ENCODE measurements around the gene FNDC3B. TPM values are rescaled to one million over a fixed set of nuclear protein-coding genes. Genes with fewer than 3 reads are reported as not detected.

The FNDC3B gene
- total and polyA plus RNA-seq, 9 donors, result 22.1 to 198 (median 108) TPM

GRCh38 chr3:172277151-172277652 is 237.8 kb downstream of the FNDC3B start:
- TF ChIP-seq CTCF (IDR thresholded peaks at IDR 0.05) (no peak), EP300 (IDR thresholded peaks at IDR 0.05) (no peak), POLR2A (IDR thresholded peaks at IDR 0.05) (no peak)
- Histone ChIP-seq H3K4me1 (ENCODE audit: insufficient read depth) (peaks cover 10% of the 10 kb centered on the region), H3K27me3 (no peaks in the 10 kb centered on the region), H3K36me3 (no peaks in the 10 kb centered on the region), H3K27ac (no peak overlapping the region), H3K9me3 (no peaks in the 10 kb centered on the region), H3K4me3 (no peak overlapping the region)
- no peak for DNase-seq
- intact Hi-C loops (cut with DNase I), result no loop called here
- 96 to 97% (median 96%) methylated on average over 5 of the region's 5 CpGs for WGBS, 3 donors

GRCh38 chr3:172279191-172279640 is 239.8 kb downstream of the FNDC3B start:
- Histone ChIP-seq H3K4me3 (no peak overlapping the region), H3K27me3 (no peaks in the 10 kb centered on the region), H3K4me1 (ENCODE audit: insufficient read depth) (peaks cover 5% of the 10 kb centered on the region), H3K9me3 (no peaks in the 10 kb centered on the region), H3K27ac (no peak overlapping the region), H3K36me3 (no peaks in the 10 kb centered on the region)
- intact Hi-C loops (cut with DNase I), result no loop called here
- WGBS, 3 donors, result 31 to 48% (median 40%) methylated on average over 5 of the region's 5 CpGs
- DNase-seq, result no peak
- TF ChIP-seq POLR2A (IDR thresholded peaks at IDR 0.05) (no peak), CTCF (IDR thresholded peaks at IDR 0.05) (no peak), EP300 (IDR thresholded peaks at IDR 0.05) (no peak)

GRCh38 chr3:172279974-172280373 is 240.6 kb downstream of the FNDC3B start:
- no peak for DNase-seq
- Histone ChIP-seq H3K27me3 (no peaks in the 10 kb centered on the region), H3K4me3 (no peak overlapping the region), H3K27ac (no peak overlapping the region), H3K4me1 (ENCODE audit: insufficient read depth) (peaks cover 8% of the 10 kb centered on the region), H3K36me3 (no peaks in the 10 kb centered on the region), H3K9me3 (no peaks in the 10 kb centered on the region)
- TF ChIP-seq CTCF (IDR thresholded peaks at IDR 0.05) (no peak), POLR2A (IDR thresholded peaks at IDR 0.05) (no peak), EP300 (IDR thresholded peaks at IDR 0.05) (no peak)
- intact Hi-C loops (cut with DNase I), result no loop called here
- 81 to 86% (median 84%) methylated on average over 8 of the region's 8 CpGs for WGBS, 3 donors

GRCh38 chr3:172280406-172281051 is 241.2 kb downstream of the FNDC3B start:
- H3K27me3 ChIP-seq, result no peaks in the 10 kb centered on the region
- intact Hi-C loops (cut with DNase I), result no loop called here
- TF ChIP-seq POLR2A (IDR thresholded peaks at IDR 0.05), result no peak
- TF ChIP-seq CTCF (IDR thresholded peaks at IDR 0.05), result no peak
- TF ChIP-seq EP300 (IDR thresholded peaks at IDR 0.05), result no peak
- H3K9me3 ChIP-seq, result no peaks in the 10 kb centered on the region
- H3K4me1 ChIP-seq (ENCODE audit: insufficient read depth), result peaks cover 8% of the 10 kb centered on the region
- H3K4me3 ChIP-seq, result no peak overlapping the region
- 13 to 51% (median 39%) methylated on average over 1 of the region's 1 CpG for WGBS, 3 donors
- no peak overlapping the region for H3K27ac ChIP-seq
- no peak for DNase-seq
- H3K36me3 ChIP-seq, result no peaks in the 10 kb centered on the region
